ENCODE data around the gene SEMA3G. TPM values are rescaled to one million over a fixed set of nuclear protein-coding genes. Genes with fewer than 3 reads are reported as not detected.

SEMA3G gene
- total RNA-seq, 2 donors from 2014 or later, result 0.16 to 0.36 TPM

DNA sequence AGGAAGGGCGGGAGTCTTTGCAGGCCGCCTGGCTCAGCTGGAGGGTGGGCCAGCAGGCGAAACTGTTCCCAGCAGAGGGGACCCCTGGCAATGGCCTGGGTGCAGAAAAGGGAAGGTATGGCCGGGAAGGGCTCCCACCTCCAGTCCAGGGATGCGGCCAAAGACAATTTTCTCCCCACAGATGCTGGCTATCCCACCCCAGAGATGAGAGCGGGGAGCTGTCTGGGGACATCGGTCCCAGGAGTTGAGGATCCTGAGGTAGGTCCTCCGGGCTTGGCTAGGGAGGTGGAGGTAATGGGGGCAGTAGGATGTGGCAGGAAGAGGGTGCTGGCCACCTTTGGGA is 1.7 kb downstream of the SEMA3G start:
- no peak overlapping the region for H3K27ac Mint-ChIP-seq
- no peaks in the 10 kb centered on the region for H3K36me3 Mint-ChIP-seq (ENCODE audit: insufficient read depth in 2 of 2)
- ATAC-seq (replicated peaks in 1 of 2), result no peak

GRCh38 chr3:52442409-52443267 is 2.3 kb downstream of the SEMA3G start:
- no peak overlapping the region for H3K27ac Mint-ChIP-seq

More for the DNA sequence above, 1.7 kb downstream of the SEMA3G start:
- no peak overlapping the region for H3K4me3 Mint-ChIP-seq
- peaks cover 19% of the 10 kb centered on the region for H3K4me1 Mint-ChIP-seq (ENCODE audit: low read depth)
- H3K9me3 Mint-ChIP-seq, result no peaks in the 10 kb centered on the region
- no peaks in the 10 kb centered on the region for H3K27me3 Mint-ChIP-seq (ENCODE audit: low read depth)
- no peak for DNase-seq

GRCh38 chr3:52441772-52442332 is 3.1 kb downstream of the SEMA3G start:
- ATAC-seq (replicated peaks in 1 of 2), result no peak
- H3K4me3 Mint-ChIP-seq, result no peak overlapping the region
- no peaks in the 10 kb centered on the region for H3K9me3 Mint-ChIP-seq
- H3K27me3 Mint-ChIP-seq (ENCODE audit: low read depth), result no peaks in the 10 kb centered on the region
- H3K27ac Mint-ChIP-seq, result no peak overlapping the region
- peaks cover 14% of the 10 kb centered on the region for H3K4me1 Mint-ChIP-seq (ENCODE audit: low read depth)
- no peak for DNase-seq
- no peaks in the 10 kb centered on the region for H3K36me3 Mint-ChIP-seq (ENCODE audit: insufficient read depth in 2 of 2)

More at GRCh38 chr3:52442409-52443267, 2.3 kb downstream of the SEMA3G start:
- H3K4me1 Mint-ChIP-seq (ENCODE audit: low read depth), result peaks cover 19% of the 10 kb centered on the region
- no peaks in the 10 kb centered on the region for H3K36me3 Mint-ChIP-seq (ENCODE audit: insufficient read depth in 2 of 2)
- no peaks in the 10 kb centered on the region for H3K9me3 Mint-ChIP-seq
- no peak for ATAC-seq (replicated peaks in 1 of 2)
- no peak overlapping the region for H3K4me3 Mint-ChIP-seq
- DNase-seq, result no peak
- no peaks in the 10 kb centered on the region for H3K27me3 Mint-ChIP-seq (ENCODE audit: low read depth)

- no peak for DNase-seq
- Mint-ChIP-seq H3K27me3 (ENCODE audit: low read depth) (no peaks in the 10 kb centered on the region), H3K27ac (no peak overlapping the region), H3K9me3 (no peaks in the 10 kb centered on the region), H3K4me1 (ENCODE audit: low read depth) (peaks cover 8% of the 10 kb centered on the region), H3K4me3 (no peak overlapping the region), H3K36me3 (ENCODE audit: insufficient read depth in 2 of 2) (no peaks in the 10 kb centered on the region)
- ATAC-seq (replicated peaks in 1 of 2), result no peak
These were observed 3.7 kb downstream of the SEMA3G start for GRCh38 chr3:52441091-52441771.

GRCh38 chr3:52440671-52441070 is 4.2 kb downstream of the SEMA3G start:
- no peaks in the 10 kb centered on the region for H3K36me3 Mint-ChIP-seq (ENCODE audit: insufficient read depth in 2 of 2)
- ATAC-seq (replicated peaks in 1 of 2), result no peak
- no peaks in the 10 kb centered on the region for H3K9me3 Mint-ChIP-seq
- no peak for DNase-seq
- peaks cover 8% of the 10 kb centered on the region for H3K4me1 Mint-ChIP-seq (ENCODE audit: low read depth)
- H3K27ac Mint-ChIP-seq, result no peak overlapping the region
- H3K27me3 Mint-ChIP-seq (ENCODE audit: low read depth), result no peaks in the 10 kb centered on the region
- H3K4me3 Mint-ChIP-seq, result no peak overlapping the region

DNA sequence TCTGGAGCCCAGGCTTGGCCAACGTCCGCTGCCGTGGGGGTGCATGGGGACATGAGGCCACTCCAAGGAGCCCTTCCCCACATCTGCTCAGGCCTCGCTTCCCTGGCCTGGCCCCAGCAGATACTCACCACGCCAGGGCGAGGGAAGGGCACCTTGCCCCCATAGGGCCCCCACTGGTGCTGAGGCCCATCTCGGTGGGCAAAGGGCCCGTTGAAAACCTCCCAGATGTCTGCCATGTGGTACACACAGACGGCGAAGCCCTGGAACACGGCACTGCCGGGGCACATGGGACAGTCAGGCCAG is 4.7 kb downstream of the SEMA3G start:
- H3K27me3 Mint-ChIP-seq (ENCODE audit: low read depth), result no peaks in the 10 kb centered on the region
- H3K27ac Mint-ChIP-seq, result no peak overlapping the region
- ATAC-seq (replicated peaks in 1 of 2), result no peak
- no peaks in the 10 kb centered on the region for H3K9me3 Mint-ChIP-seq
- peaks cover 3% of the 10 kb centered on the region for H3K4me1 Mint-ChIP-seq (ENCODE audit: low read depth)
- H3K4me3 Mint-ChIP-seq, result no peak overlapping the region
- no peak for DNase-seq
- H3K36me3 Mint-ChIP-seq (ENCODE audit: insufficient read depth in 2 of 2), result no peaks in the 10 kb centered on the region

GRCh38 chr3:52439426-52440248 is 5.3 kb downstream of the SEMA3G start:
- Mint-ChIP-seq H3K9me3 (no peaks in the 10 kb centered on the region), H3K27ac (no peak overlapping the region), H3K27me3 (ENCODE audit: low read depth) (no peaks in the 10 kb centered on the region), H3K4me1 (ENCODE audit: low read depth) (no peaks in the 10 kb centered on the region), H3K36me3 (ENCODE audit: insufficient read depth in 2 of 2) (no peaks in the 10 kb centered on the region), H3K4me3 (no peak overlapping the region)
- ATAC-seq (replicated peaks in 1 of 2) (no peak), DNase-seq (no peak)

DNA sequence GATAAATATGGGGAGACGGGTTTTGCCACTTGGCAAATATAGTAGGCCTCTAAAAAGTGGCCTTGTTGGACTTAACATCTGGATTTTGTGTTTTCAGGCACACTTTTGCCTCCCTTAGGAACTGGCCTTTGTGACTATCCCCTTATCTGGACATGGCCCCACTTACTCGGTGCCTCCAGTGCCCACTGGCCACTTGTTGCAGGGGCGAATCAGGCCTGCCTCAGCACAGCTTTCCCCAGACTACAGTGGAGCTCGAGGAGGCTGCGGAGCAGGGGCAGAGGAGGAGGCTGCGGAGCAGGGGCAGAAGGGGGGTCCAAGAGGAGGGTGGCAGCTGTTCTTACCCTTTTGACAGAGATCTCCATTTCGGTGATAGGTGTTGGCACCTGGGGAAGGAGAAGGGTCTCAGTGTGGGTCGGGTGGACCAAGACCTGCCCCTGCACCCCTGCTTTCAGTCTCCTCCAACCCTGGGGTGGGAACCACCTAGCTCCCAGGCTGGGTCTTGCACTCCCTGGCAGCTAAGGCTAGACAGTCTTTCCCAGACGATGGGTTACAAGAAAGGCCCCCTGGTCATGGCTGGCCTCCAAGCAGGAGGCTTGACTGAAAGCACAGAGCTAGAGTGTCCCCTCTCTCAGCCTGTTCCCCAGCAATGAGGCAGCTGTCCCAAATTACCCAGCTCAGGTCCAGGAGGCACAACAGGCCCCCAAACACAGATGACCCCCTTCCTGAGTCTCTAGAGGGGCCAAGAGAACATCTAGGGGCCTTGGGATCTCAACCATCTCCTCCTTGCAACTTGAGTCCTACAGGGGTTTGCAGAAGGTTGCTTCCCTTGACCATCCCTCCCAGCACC is 6.1 kb downstream of the SEMA3G start:
- no peak for ATAC-seq (replicated peaks in 1 of 2)
- H3K4me3 Mint-ChIP-seq, result no peak overlapping the region
- no peak for DNase-seq
- no peaks in the 10 kb centered on the region for H3K4me1 Mint-ChIP-seq (ENCODE audit: low read depth)
- H3K27me3 Mint-ChIP-seq (ENCODE audit: low read depth), result no peaks in the 10 kb centered on the region
- no peaks in the 10 kb centered on the region for H3K36me3 Mint-ChIP-seq (ENCODE audit: insufficient read depth in 2 of 2)
- H3K9me3 Mint-ChIP-seq, result no peaks in the 10 kb centered on the region
- H3K27ac Mint-ChIP-seq, result no peak overlapping the region

DNA sequence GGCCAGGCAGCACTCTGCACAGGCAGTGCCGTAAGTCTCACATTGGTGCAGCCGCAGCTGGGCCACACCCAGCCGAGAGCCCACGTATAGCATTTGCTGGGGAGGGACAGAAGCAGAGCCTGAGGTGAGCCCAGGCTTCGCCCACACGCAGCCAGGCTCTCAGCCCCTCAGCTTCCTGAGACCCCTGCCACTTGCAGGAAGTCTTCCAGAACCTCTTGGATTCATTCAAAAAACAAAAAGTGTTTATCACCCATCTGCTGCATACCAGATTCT is 6.9 kb downstream of the SEMA3G start:
- H3K27ac Mint-ChIP-seq, result no peak overlapping the region
- H3K27me3 Mint-ChIP-seq (ENCODE audit: low read depth), result no peaks in the 10 kb centered on the region
- no peak for ATAC-seq (replicated peaks in 1 of 2)
- no peak overlapping the region for H3K4me3 Mint-ChIP-seq
- no peaks in the 10 kb centered on the region for H3K9me3 Mint-ChIP-seq
- no peaks in the 10 kb centered on the region for H3K4me1 Mint-ChIP-seq (ENCODE audit: low read depth)
- no peaks in the 10 kb centered on the region for H3K36me3 Mint-ChIP-seq (ENCODE audit: insufficient read depth in 2 of 2)
- no peak for DNase-seq

- no peak overlapping the region for H3K27ac Mint-ChIP-seq
- ATAC-seq (replicated peaks in 1 of 2), result no peak
- DNase-seq, result no peak
- no peak overlapping the region for H3K4me3 Mint-ChIP-seq
- no peaks in the 10 kb centered on the region for H3K4me1 Mint-ChIP-seq (ENCODE audit: low read depth)
- no peaks in the 10 kb centered on the region for H3K9me3 Mint-ChIP-seq
- no peaks in the 10 kb centered on the region for H3K27me3 Mint-ChIP-seq (ENCODE audit: low read depth)
- H3K36me3 Mint-ChIP-seq (ENCODE audit: insufficient read depth in 2 of 2), result no peaks in the 10 kb centered on the region
These were observed 7.4 kb downstream of the SEMA3G start for GRCh38 chr3:52437326-52438103.

DNA sequence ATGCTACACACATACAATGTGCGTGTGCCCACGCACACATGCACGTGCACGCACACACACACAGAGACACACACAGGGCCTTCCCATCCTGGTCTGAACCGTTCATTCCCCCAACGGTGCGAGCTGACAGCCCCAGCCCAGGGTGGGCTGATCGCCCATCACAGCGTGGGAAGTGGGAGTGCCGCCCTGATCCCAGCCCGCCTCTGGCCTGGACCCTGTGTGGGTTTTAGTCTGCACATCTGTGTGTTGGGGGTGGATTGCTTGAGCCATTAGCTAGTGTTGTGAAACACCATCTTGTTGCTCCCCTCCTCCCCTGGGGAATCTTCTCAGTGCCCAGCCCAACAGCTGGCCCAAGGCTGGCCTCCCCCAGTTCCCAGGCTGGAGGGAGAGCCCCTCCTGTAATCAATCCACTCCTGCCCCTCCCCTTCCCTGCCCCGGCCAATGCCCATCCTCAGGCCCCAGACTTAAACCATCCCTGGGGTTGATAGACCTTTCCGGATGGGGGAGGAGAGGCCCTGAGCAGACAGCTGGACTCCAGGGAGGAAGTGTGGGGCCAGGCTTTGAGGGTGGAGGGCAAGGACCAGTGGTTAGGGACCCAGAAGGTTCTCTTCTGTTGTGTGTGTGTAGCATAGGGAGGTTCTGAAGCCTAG is 8.3 kb downstream of the SEMA3G start:
- no peaks in the 10 kb centered on the region for H3K27me3 Mint-ChIP-seq (ENCODE audit: low read depth)
- no peaks in the 10 kb centered on the region for H3K9me3 Mint-ChIP-seq
- H3K4me1 Mint-ChIP-seq (ENCODE audit: low read depth), result no peaks in the 10 kb centered on the region
- no peaks in the 10 kb centered on the region for H3K36me3 Mint-ChIP-seq (ENCODE audit: insufficient read depth in 2 of 2)
- H3K4me3 Mint-ChIP-seq, result no peak overlapping the region
- ATAC-seq (replicated peaks in 1 of 2) (no peak), DNase-seq (no peak)
- no peak overlapping the region for H3K27ac Mint-ChIP-seq
